PC-9 (cell line): Measurements from ENCODE around the gene PNKP. TPM values are rescaled to one million over a fixed set of nuclear protein-coding genes. Genes with fewer than 3 reads are reported as not detected.
A peak's percentile ranks its signal among the peaks of the same experiment; 100 is the strongest.

Experiments used
- BruUV-seq: library from RNA; stranded (reverse); fragments of 400-500 nt; replicated peaks from 2 replicates; lab custom pipeline; 2021; lab: Mats Ljungman, UMichigan
- CTCF ChIA-PET: fragments of 300-600 bp; sonication (Branson Sonifier 250); formaldehyde crosslinking; loops from one replicate; lab custom pipeline; 2022; ENCODE audit warnings: antibody characterized with exemption; lab: Charles Lee
- POLR2A ChIA-PET: fragments of 300-600 bp; sonication (Branson Sonifier 250); formaldehyde crosslinking; loops from one replicate; lab custom pipeline; 2022; ENCODE audit warnings: antibody characterized with exemption; ENCODE audit not compliant: unreplicated experiment; lab: Charles Lee
- DNase-seq, 2 experiments: peaks; one replicate each; pipeline versions ENCODE4 v3.0.0 to v3.0.0-alpha.2; 2015 to 2022; ENCODE audit warnings: mixed read lengths in 1 of 2
- H2AFZ ChIP-seq: fragments of 200-600 bp; sonication (generic); 2 replicates; pipeline ENCODE4 v1.8.1; 2017; ENCODE audit warnings: antibody characterized with exemption
- H3F3A ChIP-seq: fragments of 200-600 bp; sonication (generic); 2 replicates; pipeline ENCODE4 v1.8.1; 2017; ENCODE audit warnings: antibody characterized with exemption, mild to moderate bottlenecking, low read depth; ENCODE audit not compliant: insufficient read depth
- H3K27ac ChIP-seq: fragments of 200-600 bp; sonication (generic); 2 replicates; pipeline ENCODE4 v1.6.1; 2016; ENCODE audit warnings: mixed run types
- H3K27me3 ChIP-seq: fragments of 200-600 bp; sonication (generic); 2 replicates; pipeline ENCODE4 v1.6.1; 2016; ENCODE audit warnings: low read depth, mixed run types; ENCODE audit not compliant: insufficient read depth
- H3K36me3 ChIP-seq: fragments of 200-600 bp; sonication (generic); 2 replicates; pipeline ENCODE4 v1.6.1; 2016; ENCODE audit warnings: low read depth, mixed run types
- H3K4me1 ChIP-seq: fragments of 200-600 bp; sonication (generic); replicated peaks from 2 replicates; pipeline ENCODE4 v1.6.1; 2016; ENCODE audit warnings: mixed run types; ENCODE audit not compliant: insufficient read depth
- H3K4me2 ChIP-seq: fragments of 200-600 bp; sonication (generic); 2 replicates; pipeline ENCODE4 v1.6.1; 2017; ENCODE audit warnings: mixed run types
- H3K4me3 ChIP-seq: fragments of 200-600 bp; sonication (generic); 2 replicates; pipeline ENCODE4 v1.6.1; 2016; ENCODE audit warnings: mixed run types
- H3K79me2 ChIP-seq: fragments of 200-600 bp; sonication (generic); 2 replicates; pipeline ENCODE4 v1.6.1; 2017; ENCODE audit warnings: low read depth, mixed run types
- H3K9me2 ChIP-seq: fragments of 200-600 bp; sonication (generic); 2 replicates; pipeline ENCODE4 v1.8.1; 2017; ENCODE audit warnings: mild to moderate bottlenecking; ENCODE audit not compliant: insufficient read depth
- H3K9me3 ChIP-seq: fragments of 200-600 bp; sonication (generic); 2 replicates; pipeline ENCODE4 v1.8.1; 2016; ENCODE audit warnings: low read depth; ENCODE audit not compliant: insufficient read depth
- H4K20me1 ChIP-seq: fragments of 200-600 bp; sonication (generic); 2 replicates; pipeline ENCODE4 v1.8.1; 2017; ENCODE audit not compliant: insufficient read depth
- EZH2 ChIP-seq: fragments of 200-600 bp; sonication (generic); IDR thresholded peaks from 2 replicates; pipeline ENCODE4 v1.8.0; 2017; ENCODE audit warnings: antibody characterized with exemption, low read depth
- intact Hi-C: fragments of 100-400 bp; cut with micrococcal nuclease; formaldehyde crosslinking; loops from one replicate; pipeline ENCODE4 v1.10.0; 2022; ENCODE audit not compliant: unreplicated experiment
- total RNA-seq: library from RNA; stranded (reverse); gene quantifications from 2 replicates; pipeline ENCODE4 v1.2.3, GENCODE V29; 2021
- TF ChIP-seq, protein P1 (sequence below): fragments of 200-600 bp; sonication (generic); conservative IDR thresholded peaks from 2 replicates; pipeline ENCODE4 v1.6.1; 2017; ENCODE audit warnings: mixed run types, antibody characterized with exemption, mild to moderate bottlenecking, moderate library complexity

PNKP gene
- total RNA-seq, 1 experiment from 2014 or later: 82.7 TPM

GRCh38 chr19:49874503-49875157 lies 7.3 kb upstream of the PNKP start:
- H3K9me3 ChIP-seq: no peaks in the 10 kb centered on the region
- H3K27me3 ChIP-seq: no peaks in the 10 kb centered on the region
- H4K20me1 ChIP-seq: peaks cover 31% of the 10 kb centered on the region
- DNase-seq: peak in 1 of 2 experiments; percentile 55
- H3K27ac ChIP-seq: no peak overlapping the region
- TF ChIP-seq EZH2: no peak
- TF ChIP-seq, protein P1, sequence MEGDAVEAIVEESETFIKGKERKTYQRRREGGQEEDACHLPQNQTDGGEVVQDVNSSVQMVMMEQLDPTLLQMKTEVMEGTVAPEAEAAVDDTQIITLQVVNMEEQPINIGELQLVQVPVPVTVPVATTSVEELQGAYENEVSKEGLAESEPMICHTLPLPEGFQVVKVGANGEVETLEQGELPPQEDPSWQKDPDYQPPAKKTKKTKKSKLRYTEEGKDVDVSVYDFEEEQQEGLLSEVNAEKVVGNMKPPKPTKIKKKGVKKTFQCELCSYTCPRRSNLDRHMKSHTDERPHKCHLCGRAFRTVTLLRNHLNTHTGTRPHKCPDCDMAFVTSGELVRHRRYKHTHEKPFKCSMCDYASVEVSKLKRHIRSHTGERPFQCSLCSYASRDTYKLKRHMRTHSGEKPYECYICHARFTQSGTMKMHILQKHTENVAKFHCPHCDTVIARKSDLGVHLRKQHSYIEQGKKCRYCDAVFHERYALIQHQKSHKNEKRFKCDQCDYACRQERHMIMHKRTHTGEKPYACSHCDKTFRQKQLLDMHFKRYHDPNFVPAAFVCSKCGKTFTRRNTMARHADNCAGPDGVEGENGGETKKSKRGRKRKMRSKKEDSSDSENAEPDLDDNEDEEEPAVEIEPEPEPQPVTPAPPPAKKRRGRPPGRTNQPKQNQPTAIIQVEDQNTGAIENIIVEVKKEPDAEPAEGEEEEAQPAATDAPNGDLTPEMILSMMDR: no peak
- ChIA-PET CTCF (no interaction called here), POLR2A (no interaction called here)
- H3K36me3 ChIP-seq: 0 out of 2 replicates have a peak, but pooled peaks cover 8% of the 10 kb centered on the region
- H3K79me2 ChIP-seq: peaks cover 52% of the 10 kb centered on the region
- peak overlapping the region; percentile 95 for H3K4me2 ChIP-seq
- no peaks in the 10 kb centered on the region for H3K9me2 ChIP-seq
- H2AFZ ChIP-seq: no peak overlapping the region
- intact Hi-C loops: loop anchor here (5.0 kb wide), 2 partner anchors 53 to 153 kb away; partner anchors contain the start of genes ATF5, NUP62, VRK3 and ZNF473
- H3K4me3 ChIP-seq: peak overlapping the region; percentile 79; the same call in 1 of the 2 replicates
- H3K4me1 ChIP-seq: peaks cover 31% of the 10 kb centered on the region
- BruUV-seq: no TSS peak
- H3F3A ChIP-seq: peaks cover 34% of the 10 kb centered on the region; the same call in 1 of the 2 replicates

DNA sequence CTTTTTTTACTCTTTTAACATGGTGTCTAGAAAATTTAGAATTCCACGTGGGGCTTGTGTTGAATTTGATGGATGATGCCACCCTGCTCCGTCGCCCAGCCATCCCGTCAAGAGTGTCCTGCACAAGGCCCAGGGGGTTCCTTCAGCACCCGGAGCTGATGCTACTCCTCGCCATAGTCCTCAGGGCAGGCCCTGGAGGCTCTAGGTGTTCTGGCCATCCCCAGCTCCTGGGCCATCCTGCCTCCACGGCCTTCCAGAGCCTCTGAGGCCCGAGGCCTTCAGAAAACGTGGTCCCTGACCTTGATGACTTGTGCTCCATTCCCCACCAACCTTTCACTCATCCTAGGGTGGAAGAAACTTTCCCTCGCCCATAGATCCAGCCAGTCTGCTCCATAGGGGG lies 6.5 kb upstream of the PNKP start:
- peaks cover 46% of the 10 kb centered on the region for H3K79me2 ChIP-seq
- H3K9me2 ChIP-seq: no peaks in the 10 kb centered on the region
- BruUV-seq: no TSS peak
- peaks cover 27% of the 10 kb centered on the region for H3K4me1 ChIP-seq
- intact Hi-C loops: no loop called here
- no peaks in the 10 kb centered on the region for H3K27me3 ChIP-seq
- no peak overlapping the region for H3K4me3 ChIP-seq
- no peak overlapping the region for H3K4me2 ChIP-seq
- TF ChIP-seq, protein P1: no peak
- no peak for TF ChIP-seq EZH2
- no peaks in the 10 kb centered on the region for H3K9me3 ChIP-seq
- H3K36me3 ChIP-seq: 0 out of 2 replicates have a peak, but pooled peaks cover 8% of the 10 kb centered on the region
- H3K27ac ChIP-seq: no peak overlapping the region
- H3F3A ChIP-seq: peaks cover 31% of the 10 kb centered on the region
- peaks cover 28% of the 10 kb centered on the region for H4K20me1 ChIP-seq
- no peak for DNase-seq
- POLR2A ChIA-PET: no interaction called here
- no peak overlapping the region for H2AFZ ChIP-seq
- CTCF ChIA-PET: no interaction called here

GRCh38 chr19:49873129-49873521 lies 5.7 kb upstream of the PNKP start:
- Histone ChIP-seq H3K27ac (no peak overlapping the region), H3K9me2 (no peaks in the 10 kb centered on the region), H3K79me2 (peaks cover 38% of the 10 kb centered on the region), H2AFZ (no peak overlapping the region), H3F3A (peaks cover 33% of the 10 kb centered on the region), H3K36me3 (0 out of 2 replicates have a peak, but pooled peaks cover 8% of the 10 kb centered on the region), H3K9me3 (no peaks in the 10 kb centered on the region), H3K4me1 (peaks cover 25% of the 10 kb centered on the region), H4K20me1 (peaks cover 23% of the 10 kb centered on the region), H3K27me3 (no peaks in the 10 kb centered on the region), H3K4me3 (no peak overlapping the region), H3K4me2 (no peak overlapping the region)
- ChIA-PET POLR2A (no interaction called here), CTCF (no interaction called here)
- no TSS peak for BruUV-seq
- no peak for DNase-seq
- no peak for TF ChIP-seq EZH2
- TF ChIP-seq, protein P1: no peak
- intact Hi-C loops: no loop called here
